IMR-90 (cell line): Measurements from ENCODE around the gene MGAT5B.

Source experiments
- MAZ ChIP-seq: IDR thresholded peaks from 2 replicates; pipeline ENCODE4 v1.6.1; 2012; ENCODE audit warnings: low read depth, mild to moderate bottlenecking, low read length, improper control_type of control experiment, moderate library complexity, borderline replicate concordance
- POLR2A ChIP-seq: IDR thresholded peaks from 2 replicates; pipeline ENCODE4 v1.6.1; 2012; ENCODE audit warnings: mild to moderate bottlenecking, low read depth, low read length

DNA sequence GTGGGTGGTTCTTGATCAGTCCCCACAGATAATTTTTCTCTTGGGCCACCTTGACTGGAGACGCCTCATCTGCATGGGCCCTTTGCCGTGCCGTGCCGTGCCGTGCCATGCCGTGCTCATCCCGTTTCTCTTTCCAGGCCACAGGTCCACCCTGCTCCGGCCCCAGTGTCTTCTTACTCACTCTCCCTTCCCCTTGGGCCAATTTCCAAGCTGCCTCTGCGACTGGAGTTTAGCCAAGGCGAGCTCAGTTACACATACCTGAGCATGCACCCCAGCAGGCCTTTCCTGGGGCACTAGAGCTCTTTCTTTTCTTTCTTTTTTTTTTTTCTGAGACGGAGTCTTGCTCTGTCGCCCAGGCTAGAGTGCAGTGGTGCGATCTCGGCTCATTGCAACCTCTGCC, 40.5 kb upstream of the MGAT5B start:
- TF ChIP-seq MAZ (no peak), POLR2A (no peak)
